OCI-LY3 (cell line): ENCODE data around the gene HSPA8.

Experiments used
- CTCF ChIP-seq: fragments of 200-600, 300-600 bp; sonication (generic); IDR thresholded peaks from 2 replicates; pipeline ENCODE4 v1.5.1; 2014; ENCODE audit warnings: antibody characterized with exemption, low read length, low read depth
- EZH2phosphoT487 ChIP-seq: fragments of 200-600 bp; shearing (Covaris generic); IDR thresholded peaks from 2 replicates; pipeline ENCODE4 v1.6.1; 2018; ENCODE audit warnings: antibody characterized with exemption, mixed run types, low read depth

DNA sequence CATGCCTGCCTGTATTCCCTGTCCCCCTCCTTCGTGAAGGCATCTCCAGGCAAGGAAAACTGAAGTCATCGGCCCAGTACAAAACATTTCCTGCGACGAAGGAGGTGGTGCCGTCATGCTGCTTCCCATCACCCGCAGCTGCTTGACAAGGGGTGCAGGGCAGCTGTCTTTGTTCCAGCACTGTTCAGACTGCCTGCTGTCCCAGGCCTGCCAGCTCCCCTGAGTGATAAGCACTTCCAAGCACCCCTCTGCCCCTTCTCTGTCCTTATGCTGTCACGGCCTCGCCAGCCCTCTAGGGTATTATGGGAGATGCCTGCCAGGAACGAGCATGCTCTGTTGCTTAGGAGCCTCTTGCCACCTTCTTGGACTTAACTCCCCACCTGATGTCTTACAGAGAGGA, 43.2 kb downstream of the HSPA8 start:
- TF ChIP-seq CTCF: no peak
- TF ChIP-seq EZH2phosphoT487: no peak
